Liver (tissue), 3 donors: ENCODE results near the gene FLRT2.

Source experiments
- RAD21 ChIP-seq, 2 donors: IDR thresholded peaks; 2 replicates each; pipeline ENCODE4 v1.6.1; 2016; ENCODE audit warnings: antibody characterized with exemption in 2 of 2, mild to moderate bottlenecking in 2 of 2
- SP1 ChIP-seq: IDR thresholded peaks from 2 replicates; pipeline ENCODE4 v1.6.1; 2018; ENCODE audit warnings: antibody characterized with exemption, mild to moderate bottlenecking
- TF ChIP-seq, protein P1 (sequence below): fragments of 150-350 bp; IDR thresholded peaks from 2 replicates; pipeline ENCODE4 v1.5.1; 2017; ENCODE audit warnings: improper control_type of control experiment, low read depth, low read length; ENCODE audit not compliant: missing input control
- donor health status: healthy.
- donor health status: healthy.

- TF ChIP-seq, protein P1, sequence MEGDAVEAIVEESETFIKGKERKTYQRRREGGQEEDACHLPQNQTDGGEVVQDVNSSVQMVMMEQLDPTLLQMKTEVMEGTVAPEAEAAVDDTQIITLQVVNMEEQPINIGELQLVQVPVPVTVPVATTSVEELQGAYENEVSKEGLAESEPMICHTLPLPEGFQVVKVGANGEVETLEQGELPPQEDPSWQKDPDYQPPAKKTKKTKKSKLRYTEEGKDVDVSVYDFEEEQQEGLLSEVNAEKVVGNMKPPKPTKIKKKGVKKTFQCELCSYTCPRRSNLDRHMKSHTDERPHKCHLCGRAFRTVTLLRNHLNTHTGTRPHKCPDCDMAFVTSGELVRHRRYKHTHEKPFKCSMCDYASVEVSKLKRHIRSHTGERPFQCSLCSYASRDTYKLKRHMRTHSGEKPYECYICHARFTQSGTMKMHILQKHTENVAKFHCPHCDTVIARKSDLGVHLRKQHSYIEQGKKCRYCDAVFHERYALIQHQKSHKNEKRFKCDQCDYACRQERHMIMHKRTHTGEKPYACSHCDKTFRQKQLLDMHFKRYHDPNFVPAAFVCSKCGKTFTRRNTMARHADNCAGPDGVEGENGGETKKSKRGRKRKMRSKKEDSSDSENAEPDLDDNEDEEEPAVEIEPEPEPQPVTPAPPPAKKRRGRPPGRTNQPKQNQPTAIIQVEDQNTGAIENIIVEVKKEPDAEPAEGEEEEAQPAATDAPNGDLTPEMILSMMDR: no peak
- TF ChIP-seq RAD21 (IDR thresholded peaks at IDR 0.05) (no peak), SP1 (no peak)
These were observed 89.9 kb downstream of the FLRT2 start for GRCh38 chr14:85619851-85620250.
